KOPT-K1 (cell line): ENCODE results near the gene RCOR3.

Experiments used
- H3K27ac ChIP-seq: fragments of 200-600 bp; sonication (generic); 2 replicates; pipeline ENCODE4 v1.5.1; 2016; ENCODE audit warnings: antibody characterized with exemption, mild to moderate bottlenecking, low read depth, low read length; ENCODE audit not compliant: poor library complexity, severe bottlenecking
- H3K36me3 ChIP-seq: fragments of 200-600 bp; sonication (generic); 2 replicates; pipeline ENCODE4 v1.5.1; 2017; ENCODE audit warnings: antibody characterized with exemption, mild to moderate bottlenecking, low read length, moderate library complexity; ENCODE audit not compliant: insufficient read depth
- H3K9me3 ChIP-seq: fragments of 200-600 bp; sonication (generic); 2 replicates; pipeline ENCODE4 v1.5.1; 2017; ENCODE audit warnings: antibody characterized with exemption, low read length, mild to moderate bottlenecking; ENCODE audit not compliant: insufficient read depth, poor library complexity, severe bottlenecking

Gene RCOR3

DNA sequence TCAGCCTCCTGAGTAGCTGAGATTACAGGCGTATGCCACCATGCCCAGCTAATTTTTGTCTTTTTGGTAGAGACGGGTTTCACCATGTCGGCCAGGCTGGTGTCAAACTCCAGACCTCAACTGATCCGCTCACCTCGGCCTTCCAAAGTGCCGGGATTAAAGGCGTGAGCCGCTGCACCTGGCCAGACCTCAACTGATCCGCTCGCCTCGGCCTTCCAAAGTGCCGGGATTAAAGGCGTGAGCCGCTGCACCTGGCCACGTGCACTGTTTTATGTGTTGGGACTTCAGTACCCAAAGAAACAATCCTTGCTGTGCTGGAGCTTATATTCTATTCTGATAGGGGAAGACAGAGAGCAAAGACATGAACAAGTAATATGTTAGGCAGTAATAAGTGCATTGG, 77.6 kb downstream of the RCOR3 start:
- Histone ChIP-seq H3K36me3 (peaks cover 4% of the 10 kb centered on the region; the same call in 1 of the 2 replicates), H3K27ac (peak overlapping the region; percentile 72), H3K9me3 (no peaks in the 10 kb centered on the region)

DNA sequence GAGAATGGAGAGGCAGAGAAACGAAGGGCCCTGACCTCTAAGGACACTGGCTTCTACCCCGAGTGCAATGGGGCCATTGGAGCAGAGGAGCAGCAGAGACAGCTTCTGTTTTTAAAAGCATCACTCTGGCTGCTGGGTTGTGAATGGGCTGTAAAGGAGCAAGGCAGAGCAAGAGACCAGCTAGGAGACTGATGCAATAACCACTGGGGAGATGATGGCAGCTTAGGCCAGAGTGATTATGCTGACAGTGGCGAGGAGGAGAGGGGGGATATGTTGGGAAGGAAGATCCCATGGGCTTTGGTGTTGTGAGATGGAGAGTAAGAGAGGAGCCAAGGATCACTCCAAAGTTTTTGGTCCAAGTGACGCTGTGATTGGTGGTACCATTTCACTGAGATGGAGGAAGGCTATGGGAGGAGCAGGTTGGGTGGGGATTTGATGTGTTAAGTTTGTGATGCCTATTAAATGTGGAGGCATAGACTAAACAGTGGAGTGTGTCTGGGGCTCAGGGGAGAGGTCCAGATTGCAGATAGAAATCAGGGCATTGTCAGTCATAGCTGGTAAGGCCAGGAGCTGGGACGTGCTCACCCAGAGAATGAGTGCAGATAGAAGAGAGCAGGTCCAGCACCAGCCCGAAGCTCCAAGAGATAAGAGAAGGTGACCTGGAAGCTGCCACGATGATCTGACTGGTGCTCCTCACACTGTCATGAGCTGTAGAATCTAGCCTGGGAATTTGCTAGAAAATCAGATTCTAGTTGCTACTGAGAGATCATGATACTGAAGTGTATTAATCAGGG, 78.5 kb downstream of the RCOR3 start:
- Histone ChIP-seq H3K9me3 (no peaks in the 10 kb centered on the region), H3K27ac (peak overlapping the region; percentile 72), H3K36me3 (peaks cover 4% of the 10 kb centered on the region; the same call in 1 of the 2 replicates)

DNA sequence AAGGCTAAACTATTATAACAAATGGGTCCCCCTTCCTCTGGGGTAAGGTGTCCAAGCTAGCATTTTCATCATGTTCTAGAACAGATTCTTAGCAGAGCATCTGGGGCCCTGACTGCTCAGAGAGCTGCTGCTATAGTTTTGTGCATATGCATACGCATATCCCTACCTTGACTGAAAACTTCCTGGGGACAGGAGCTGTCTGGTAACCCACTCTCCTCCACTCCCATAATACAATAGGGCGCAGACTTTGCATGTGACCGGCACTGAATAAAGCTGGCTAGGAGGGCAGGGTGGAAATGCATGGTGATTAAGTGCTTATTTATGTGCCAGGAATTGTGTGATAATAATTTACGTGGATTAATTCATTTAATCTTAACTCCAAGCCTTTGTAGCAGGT, 79.1 kb downstream of the RCOR3 start:
- Histone ChIP-seq H3K27ac (peak overlapping the region; percentile 72), H3K36me3 (peaks cover 4% of the 10 kb centered on the region; the same call in 1 of the 2 replicates), H3K9me3 (no peaks in the 10 kb centered on the region)

DNA sequence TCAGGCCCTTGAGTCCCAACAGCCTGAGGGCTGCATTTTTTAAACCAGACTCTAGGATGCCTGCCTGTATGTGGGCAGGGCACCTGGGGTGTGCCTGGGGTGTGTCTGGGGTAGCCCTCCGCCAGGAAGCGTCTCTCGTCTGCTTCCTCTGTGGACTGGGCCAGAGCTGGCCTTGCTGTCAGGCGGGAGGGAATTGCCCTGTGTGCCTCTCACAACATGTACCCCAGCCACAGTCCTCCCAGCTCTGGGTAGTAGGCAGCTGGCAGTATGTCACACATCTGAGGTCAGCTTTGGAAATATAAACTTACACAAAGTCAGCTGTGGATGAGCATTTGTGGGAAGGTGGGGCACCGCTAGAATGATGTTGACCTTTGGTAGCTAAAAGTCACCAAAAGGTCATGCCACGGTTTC, 80.5 kb downstream of the RCOR3 start:
- Histone ChIP-seq H3K36me3 (peaks cover 10% of the 10 kb centered on the region; the same call in 1 of the 2 replicates), H3K27ac (peak overlapping the region; percentile 42), H3K9me3 (no peaks in the 10 kb centered on the region)

DNA sequence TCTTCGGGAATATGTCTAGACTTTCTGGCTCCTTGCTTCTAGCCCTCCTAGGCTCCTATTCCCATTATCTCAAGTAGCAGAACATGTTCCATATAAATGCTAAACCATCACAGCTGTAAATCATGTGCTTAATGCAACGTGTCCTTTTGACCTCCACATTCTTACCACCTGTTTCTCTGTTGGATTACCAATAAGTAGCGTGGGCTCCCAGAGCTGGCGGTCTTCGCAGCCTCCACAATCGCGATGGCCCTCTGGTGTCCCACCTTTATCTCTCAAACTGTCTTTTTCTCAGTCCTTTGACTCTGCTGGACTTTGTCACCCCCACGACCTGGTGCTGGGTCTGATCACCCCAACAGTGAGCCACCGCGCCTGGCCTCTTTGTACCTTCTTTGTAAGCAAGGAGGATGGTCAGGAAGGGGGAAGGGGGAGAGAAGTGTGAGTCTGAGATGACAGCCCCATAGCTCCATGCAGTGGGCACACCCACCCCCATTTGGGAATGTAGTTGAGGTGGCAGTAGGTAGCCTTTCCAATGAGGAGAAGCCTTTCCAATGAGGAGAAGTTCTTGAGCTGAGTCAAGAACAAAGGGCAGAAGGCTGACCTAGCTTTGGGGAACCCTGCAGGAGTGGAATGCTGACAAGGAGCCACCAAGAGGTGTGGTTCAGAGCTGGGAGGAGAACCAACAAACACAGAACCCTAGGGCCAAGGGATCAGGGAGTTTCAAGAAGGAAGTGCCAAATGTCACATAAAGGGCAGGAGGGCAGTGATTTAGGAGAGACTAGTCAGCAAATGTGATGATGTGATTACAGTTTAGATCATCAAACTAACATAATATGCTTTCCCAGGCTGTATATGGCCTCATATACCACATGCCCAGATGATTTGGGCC, 81.7 kb downstream of the RCOR3 start:
- peaks cover 10% of the 10 kb centered on the region; the same call in 1 of the 2 replicates for H3K36me3 ChIP-seq
- H3K27ac ChIP-seq, result no peak overlapping the region
- H3K9me3 ChIP-seq, result no peaks in the 10 kb centered on the region

DNA sequence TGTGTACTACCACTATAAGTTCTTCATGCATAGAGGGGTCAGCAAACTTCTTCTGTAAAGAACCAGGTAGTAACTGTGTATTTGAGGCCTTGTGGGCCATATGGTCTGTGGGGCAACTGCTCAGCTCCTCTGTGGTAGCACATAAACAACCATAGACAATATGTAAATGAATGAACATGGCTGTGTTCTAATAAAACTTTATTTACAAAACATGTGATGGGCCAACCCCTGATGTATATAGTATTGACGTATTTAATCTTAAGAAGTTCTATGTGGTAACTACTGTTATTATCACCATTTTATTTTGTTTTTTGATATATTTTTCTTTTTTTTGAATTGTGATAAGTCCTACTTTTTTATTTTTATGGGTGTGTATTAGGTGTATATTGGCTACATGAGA, 82.8 kb downstream of the RCOR3 start:
- Histone ChIP-seq H3K9me3 (no peaks in the 10 kb centered on the region), H3K36me3 (peaks cover 10% of the 10 kb centered on the region; the same call in 1 of the 2 replicates), H3K27ac (no peak overlapping the region)

DNA sequence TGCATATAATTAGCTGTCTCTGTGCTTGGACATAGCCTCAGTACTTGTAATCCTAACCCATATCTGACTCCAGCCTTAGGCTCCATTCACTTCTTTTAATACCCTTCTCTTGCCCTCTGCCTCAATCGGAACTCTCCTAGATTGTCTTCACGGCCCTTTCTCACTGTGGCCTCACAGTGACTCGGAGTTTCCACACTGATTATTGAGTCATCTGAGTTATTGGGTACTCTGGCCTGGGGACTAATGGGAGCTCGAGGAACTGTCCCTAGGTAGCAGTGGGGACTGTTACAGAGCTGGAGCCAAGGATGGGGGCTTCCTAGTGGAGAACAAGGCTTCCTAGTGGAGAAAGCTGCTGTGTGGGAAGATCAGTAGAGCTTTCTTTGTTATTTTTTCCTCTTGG, 84.4 kb downstream of the RCOR3 start:
- H3K9me3 ChIP-seq, result no peaks in the 10 kb centered on the region
- H3K27ac ChIP-seq, result no peak overlapping the region
- H3K36me3 ChIP-seq, result peaks cover 19% of the 10 kb centered on the region; the same call in 1 of the 2 replicates

DNA sequence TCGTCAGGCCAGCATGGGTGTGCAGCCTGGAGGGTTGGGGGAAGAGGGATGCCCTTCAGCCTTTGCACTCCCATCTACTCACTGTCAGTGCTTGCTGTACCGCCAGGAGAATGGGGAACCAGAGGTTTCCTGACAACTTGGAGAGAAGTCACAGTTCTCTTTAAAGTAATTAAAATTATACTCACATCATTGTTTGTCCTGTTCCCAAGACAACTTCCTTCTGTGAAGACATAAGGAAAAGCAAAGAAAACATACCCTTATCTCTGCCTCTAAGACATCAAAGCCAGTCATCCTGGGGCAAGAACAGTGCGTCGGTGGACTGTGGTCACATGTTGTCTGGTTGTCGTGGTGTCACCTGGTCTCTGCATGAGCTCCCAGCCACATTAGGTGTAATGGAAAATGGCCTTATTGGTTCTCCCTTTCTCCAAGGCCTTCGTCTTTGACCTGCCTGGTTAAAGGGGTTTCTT, 85.0 kb downstream of the RCOR3 start:
- peaks cover 14% of the 10 kb centered on the region; the same call in 1 of the 2 replicates for H3K36me3 ChIP-seq
- no peak overlapping the region for H3K27ac ChIP-seq
- H3K9me3 ChIP-seq, result no peaks in the 10 kb centered on the region

DNA sequence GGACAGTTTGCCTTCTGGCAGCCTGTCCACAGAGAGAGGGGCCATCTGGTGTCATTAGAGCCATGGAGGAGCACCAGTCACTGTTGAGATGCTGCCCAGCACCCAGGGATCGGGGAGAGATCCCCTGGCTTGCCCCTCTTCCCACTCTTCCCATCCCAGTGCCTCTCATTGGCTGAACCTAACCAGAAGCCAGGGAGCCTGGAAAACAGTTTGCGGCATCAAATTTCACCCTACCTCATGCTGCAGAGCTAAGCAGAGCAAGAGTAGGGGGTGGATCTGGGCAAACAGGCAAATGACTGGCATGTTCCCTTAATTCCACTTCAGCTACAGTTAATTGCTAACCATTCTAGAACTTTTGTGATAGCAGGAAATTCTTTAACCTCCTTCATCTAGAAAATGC, 86.6 kb downstream of the RCOR3 start:
- Histone ChIP-seq H3K27ac (no peak overlapping the region), H3K9me3 (peaks cover 5% of the 10 kb centered on the region), H3K36me3 (peaks cover 18% of the 10 kb centered on the region; the same call in 1 of the 2 replicates)

DNA sequence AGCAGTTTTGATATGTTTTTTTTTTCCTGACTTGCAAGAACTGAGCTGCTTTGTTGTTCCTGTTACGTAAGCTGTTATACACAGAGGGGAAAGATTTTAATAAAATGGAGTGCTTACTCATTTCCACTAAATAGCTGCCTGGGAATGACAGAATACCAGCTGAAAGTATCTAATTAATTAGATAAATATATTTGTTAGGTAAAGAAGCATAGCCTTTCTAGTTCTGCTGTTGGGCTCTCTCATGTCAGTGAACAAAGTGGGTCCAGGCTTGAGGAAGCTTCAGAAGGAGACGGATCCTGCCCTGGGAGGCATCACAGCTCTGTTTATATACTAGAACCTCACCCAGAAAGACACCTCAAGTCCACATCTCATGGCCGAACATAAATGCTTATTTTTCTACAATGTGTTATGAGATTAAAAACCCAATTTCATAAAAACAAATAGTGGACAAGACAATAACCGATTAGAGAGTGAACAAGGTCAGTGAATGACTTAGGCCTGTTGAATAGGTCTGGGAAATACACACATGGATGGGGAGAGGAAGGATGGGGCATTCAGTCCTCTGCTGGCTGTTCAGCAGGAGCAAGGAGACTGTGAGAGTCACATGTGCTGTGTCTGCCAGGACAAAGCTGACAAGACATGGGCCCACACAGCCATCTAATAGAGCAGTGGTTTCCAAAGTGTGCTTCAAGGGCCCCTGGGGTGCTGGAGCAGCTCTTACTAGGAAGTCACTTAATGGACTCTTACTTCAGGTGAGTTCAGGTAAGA, 88.1 kb downstream of the RCOR3 start:
- Histone ChIP-seq H3K27ac (no peak overlapping the region), H3K9me3 (peaks cover 21% of the 10 kb centered on the region), H3K36me3 (peaks cover 22% of the 10 kb centered on the region; the same call in 1 of the 2 replicates)

DNA sequence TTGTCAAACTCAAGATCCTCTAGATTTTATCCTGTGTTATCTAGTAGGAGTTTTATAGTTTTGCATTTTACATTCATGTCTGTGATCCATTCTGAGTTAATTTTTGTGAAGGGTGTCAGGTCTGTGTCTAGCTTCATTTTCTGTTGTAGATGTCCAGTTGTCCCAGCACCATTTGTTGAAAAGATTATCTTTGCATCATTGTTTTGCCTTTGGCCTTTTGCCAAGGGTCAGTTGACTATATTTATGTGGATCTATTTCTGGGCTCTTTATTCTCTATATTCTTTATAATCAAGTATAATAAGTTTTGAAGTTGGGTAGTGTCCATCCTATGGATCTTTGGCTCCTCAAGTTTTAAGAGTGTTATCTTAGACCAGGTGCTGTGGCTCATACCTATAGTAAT, 89.4 kb downstream of the RCOR3 start:
- peaks cover 23% of the 10 kb centered on the region for H3K9me3 ChIP-seq
- H3K36me3 ChIP-seq, result peaks cover 22% of the 10 kb centered on the region; the same call in 1 of the 2 replicates
- H3K27ac ChIP-seq, result no peak overlapping the region

DNA sequence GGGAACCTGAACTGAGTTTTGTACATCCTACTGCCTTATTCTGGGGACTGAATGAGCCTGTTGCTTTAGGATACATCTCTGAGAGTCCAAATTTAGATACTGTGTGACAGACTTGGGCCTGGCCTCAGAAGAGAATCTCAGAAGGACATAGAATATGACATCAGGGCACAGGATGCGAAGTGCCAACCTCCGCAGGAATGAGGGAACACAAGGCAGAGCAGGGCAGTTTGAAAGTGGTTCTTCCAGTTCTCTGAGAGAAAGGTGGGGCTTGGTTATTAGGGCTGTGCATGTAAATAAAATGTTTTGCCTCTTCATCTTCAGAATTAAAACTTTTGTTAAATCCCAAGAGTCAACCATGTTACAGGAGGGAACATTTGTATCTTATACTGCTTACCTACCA, 90.6 kb downstream of the RCOR3 start:
- H3K27ac ChIP-seq, result no peak overlapping the region
- peaks cover 23% of the 10 kb centered on the region for H3K9me3 ChIP-seq
- peaks cover 27% of the 10 kb centered on the region; the same call in 1 of the 2 replicates for H3K36me3 ChIP-seq

DNA sequence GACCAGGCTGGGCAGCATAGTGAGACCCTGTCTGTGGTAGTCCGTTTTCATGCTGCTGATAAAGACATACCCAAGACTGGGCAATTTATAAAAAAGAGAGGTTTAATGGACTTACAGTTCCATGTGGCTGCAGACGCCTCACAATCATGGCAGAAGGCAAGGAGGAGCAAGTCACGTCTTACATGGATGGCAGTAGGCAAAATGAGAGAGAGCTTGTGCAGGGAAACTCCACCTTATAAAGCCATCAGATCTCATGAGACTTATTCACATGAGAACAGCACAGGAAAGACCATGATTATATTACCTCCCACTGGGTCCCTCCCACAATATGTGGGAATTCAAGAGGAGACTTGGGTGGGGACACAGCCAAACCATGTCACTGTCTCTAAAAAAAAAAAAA, 92.9 kb downstream of the RCOR3 start:
- Histone ChIP-seq H3K27ac (peak overlapping the region; percentile 68), H3K9me3 (peaks cover 23% of the 10 kb centered on the region), H3K36me3 (peaks cover 44% of the 10 kb centered on the region)

DNA sequence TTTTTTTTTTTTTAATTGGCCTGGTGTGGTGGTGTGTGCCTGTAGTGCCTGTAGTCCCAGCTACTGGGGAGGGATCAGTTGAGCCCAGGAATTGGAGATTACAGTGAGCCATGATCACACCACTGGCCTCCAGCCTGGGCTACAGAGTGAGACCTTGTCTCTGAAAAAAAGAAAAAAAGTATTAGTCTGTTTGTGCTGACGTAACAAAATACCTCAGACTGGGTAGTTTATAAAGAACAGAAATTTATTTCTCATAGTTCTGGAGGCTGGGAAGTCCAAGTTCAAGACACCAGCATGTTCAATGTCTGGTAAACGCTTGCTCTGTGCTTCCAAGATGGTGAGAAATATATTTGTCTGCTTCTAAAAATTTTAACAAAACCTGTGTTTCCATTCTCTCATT, 93.3 kb downstream of the RCOR3 start:
- Histone ChIP-seq H3K36me3 (peaks cover 45% of the 10 kb centered on the region), H3K27ac (peak overlapping the region; percentile 68)

More for the DNA sequence above, 93.3 kb downstream of the RCOR3 start:
- H3K9me3 ChIP-seq, result peaks cover 23% of the 10 kb centered on the region
